Testis (tissue), 2 donors: ENCODE data around the gene UBE2J1.

Experiments used
- CTCF ChIP-seq, 3 experiments: fragments of 450-650 bp in 2 of 3; fragments of 200-600 bp in 1 of 3; sonication (generic) in 1 of 3; IDR thresholded peaks; one replicate each; pipeline ENCODE4 v1.5.1; 2016 to 2019; ENCODE audit warnings: antibody characterized with exemption in 3 of 3, mild to moderate bottlenecking in 2 of 3, moderate library complexity in 1 of 3
- POLR2A ChIP-seq: fragments of 450-650 bp; IDR thresholded peaks from one replicate; pipeline ENCODE4 v1.6.1; 2017; ENCODE audit warnings: antibody characterized with exemption, mild to moderate bottlenecking, moderate library complexity

GRCh38 chr6:89378628-89379027, 26.1 kb upstream of the UBE2J1 start:
- no peak for TF ChIP-seq POLR2A
- no peak for TF ChIP-seq CTCF (IDR thresholded peaks at IDR 0.05)
